Esophagus squamous epithelium (tissue), 5 donors: ENCODE data around the gene SGSH. TPM values are rescaled to one million over a fixed set of nuclear protein-coding genes. Genes with fewer than 3 reads are reported as not detected.

ENCODE experiments used
- DNase-seq: peaks from one replicate; lab custom pipeline; 2025; lab: John Stamatoyannopoulos, UW
- H3K27ac ChIP-seq, 4 donors: fragments of 200-600 bp; sonication (generic); one replicate each; pipeline ENCODE4 v1.5.1; 2016 to 2019; ENCODE audit warnings: mild to moderate bottlenecking in 1 of 4
- H3K27me3 ChIP-seq, 4 donors: fragments of 200-600 bp; sonication (generic); 1 replicate in 3 of 4; 2 replicates in 1 of 4; pipeline versions ENCODE4 v1.5.1 to v1.6.0; 2017 to 2021; ENCODE audit warnings: antibody characterized with exemption in 1 of 4
- H3K36me3 ChIP-seq, 3 donors: fragments of 200-600 bp; sonication (generic); one replicate each; pipeline ENCODE4 v1.5.1; 2016 to 2019
- H3K4me1 ChIP-seq, 3 donors: fragments of 200-600 bp; sonication (generic); one replicate each; pipeline ENCODE4 v1.5.1; 2017 to 2019
- H3K4me3 ChIP-seq, 4 donors: fragments of 200-600 bp; sonication (generic); 1 replicate in 3 of 4; 2 replicates in 1 of 4; pipeline ENCODE4 v1.5.1; 2016 to 2019; ENCODE audit warnings: mild to moderate bottlenecking in 2 of 4, moderate library complexity in 1 of 4
- H3K9me3 ChIP-seq, 3 donors: fragments of 200-600 bp; sonication (generic); one replicate each; pipeline ENCODE4 v1.5.1; 2016 to 2019
- CTCF ChIP-seq, 6 experiments: fragments of 450-650 bp in 4 of 6; fragments of 200-600 bp in 2 of 6; sonication (generic) in 2 of 6; IDR thresholded peaks; one replicate each; pipeline ENCODE4 v1.5.1; 2016 to 2019; ENCODE audit warnings: antibody characterized with exemption in 6 of 6, mild to moderate bottlenecking in 4 of 6, moderate library complexity in 4 of 6
- POLR2A ChIP-seq, 4 donors: fragments of 450-650 bp; IDR thresholded peaks; one replicate each; pipeline ENCODE4 v1.6.1; 2017; ENCODE audit warnings: antibody characterized with exemption in 4 of 4, mild to moderate bottlenecking in 4 of 4, moderate library complexity in 3 of 4
- WGBS, 2 donors: methylation state at CpG; one replicate each; pipeline ENCODE4 v1.1.5; 2018; 5-methylcytosine and 5-hydroxymethylcytosine counted together
- intact Hi-C: fragments of 100-400 bp; cut with DNase I; formaldehyde crosslinking; loops from one replicate; pipeline ENCODE4 v1.15.0; 2022
- total RNA-seq, 4 donors: library from RNA; depleted of rRNA; stranded (reverse); fragments of >200 nt; gene quantifications; one replicate each; pipeline ENCODE4 v1.1.0, GENCODE V29; 2016
- donor health status: DM: yes; HTN: yes; CAD: no.

SGSH gene
- total RNA-seq, 4 donors from 2014 or later, result 8.7 to 18.7 (median 12.9) TPM

GRCh38 chr17:80182845-80183223, 37.3 kb downstream of the SGSH start:
- WGBS, 2 donors, result 87% methylated on average over 6 of the region's 12 CpGs; no CpG with 5 or more reads in 1 of the 2 donors
- DNase-seq, result no peak
- Histone ChIP-seq H3K27ac (no peak overlapping the region), H3K27me3 (peaks cover 0 to 3% (median 0%) of the 10 kb centered on the region in 4 donors), H3K4me1 (peaks cover 2 to 16% (median 10%) of the 10 kb centered on the region in 3 donors), H3K4me3 (no peak overlapping the region), H3K9me3 (no peaks in the 10 kb centered on the region), H3K36me3 (peaks cover 0 to 40% (median 0%) of the 10 kb centered on the region in 3 donors)
- TF ChIP-seq CTCF (IDR thresholded peaks at IDR 0.05) (no peak), POLR2A (IDR thresholded peaks at IDR 0.05) (no peak)
- intact Hi-C loops, result no loop called here

- Histone ChIP-seq H3K4me3 (no peak overlapping the region), H3K36me3 (peaks cover 0 to 40% (median 0%) of the 10 kb centered on the region in 3 donors), H3K9me3 (no peaks in the 10 kb centered on the region), H3K27me3 (peaks cover 0 to 3% (median 0%) of the 10 kb centered on the region in 4 donors), H3K4me1 (peaks cover 0 to 10% (median 5%) of the 10 kb centered on the region in 3 donors), H3K27ac (no peak overlapping the region)
- TF ChIP-seq CTCF (IDR thresholded peaks at IDR 0.05) (no peak), POLR2A (IDR thresholded peaks at IDR 0.05) (no peak)
- intact Hi-C loops, result no loop called here
- WGBS, 2 donors, result 81 to 86% methylated on average over 4 to 9 of the region's 30 CpGs
- no peak for DNase-seq
These were observed 37.9 kb downstream of the SGSH start for GRCh38 chr17:80182118-80182844.

- Histone ChIP-seq H3K27me3 (peaks cover 0 to 3% (median 0%) of the 10 kb centered on the region in 4 donors), H3K4me1 (peaks cover 0 to 2% (median 0%) of the 10 kb centered on the region in 3 donors), H3K4me3 (no peak overlapping the region), H3K36me3 (peaks cover 0 to 40% (median 0%) of the 10 kb centered on the region in 3 donors), H3K27ac (no peak overlapping the region), H3K9me3 (no peaks in the 10 kb centered on the region)
- no peak for DNase-seq
- WGBS, 2 donors, result 85 to 96% methylated on average over 7 to 11 of the region's 17 CpGs
- intact Hi-C loops, result no loop called here
- TF ChIP-seq CTCF (IDR thresholded peaks at IDR 0.05) (no peak), POLR2A (IDR thresholded peaks at IDR 0.05) (no peak)
These were observed 38.7 kb downstream of the SGSH start for GRCh38 chr17:80181431-80181830.

GRCh38 chr17:80180192-80180591, 39.9 kb downstream of the SGSH start:
- no peak overlapping the region for H3K27ac ChIP-seq
- DNase-seq, result no peak
- no peak for TF ChIP-seq POLR2A (IDR thresholded peaks at IDR 0.05)
- TF ChIP-seq CTCF (IDR thresholded peaks at IDR 0.05), result no peak
- WGBS, 2 donors, result 84% methylated on average over 10 to 14 of the region's 14 CpGs
- H3K4me3 ChIP-seq, result no peak overlapping the region
- H3K27me3 ChIP-seq, result peaks cover 0 to 3% (median 0%) of the 10 kb centered on the region in 4 donors
- no peaks in the 10 kb centered on the region for H3K9me3 ChIP-seq
- peaks cover 0 to 31% (median 0%) of the 10 kb centered on the region in 3 donors for H3K36me3 ChIP-seq
- intact Hi-C loops, result no loop called here
- peaks cover 0 to 7% (median 6%) of the 10 kb centered on the region in 3 donors for H3K4me1 ChIP-seq

- H3K27me3 ChIP-seq, result peaks cover 0 to 3% (median 0%) of the 10 kb centered on the region in 4 donors
- H3K27ac ChIP-seq, result no peak overlapping the region
- peaks cover 0 to 10% (median 8%) of the 10 kb centered on the region in 3 donors for H3K4me1 ChIP-seq
- H3K9me3 ChIP-seq, result no peaks in the 10 kb centered on the region
- no peak overlapping the region for H3K4me3 ChIP-seq
- no peak for DNase-seq
- peaks cover 0 to 28% (median 0%) of the 10 kb centered on the region in 3 donors for H3K36me3 ChIP-seq
- WGBS, 2 donors, result 86 to 87% methylated on average over 17 to 19 of the region's 21 CpGs
- intact Hi-C loops, result no loop called here
- no peak for TF ChIP-seq POLR2A (IDR thresholded peaks at IDR 0.05)
- TF ChIP-seq CTCF (IDR thresholded peaks at IDR 0.05), result no peak
These were observed 42.0 kb downstream of the SGSH start for GRCh38 chr17:80177986-80178595.
